ENCODE data around the gene PRKN. TPM values are rescaled to one million over a fixed set of nuclear protein-coding genes. Genes with fewer than 3 reads are reported as not detected.

PRKN gene
- total RNA-seq, 1 experiment from 2014 or later, result 1.2 TPM

GRCh38 chr6:161788531-161788930 is 939.0 kb downstream of the PRKN start:
- Histone ChIP-seq H3K36me3 (ENCODE audit: insufficient read depth, low read length, poor library complexity, severe bottlenecking) (no peaks in the 10 kb centered on the region), H3K27ac (ENCODE audit: low read depth, low read length, poor library complexity, severe bottlenecking) (no peak overlapping the region), H3K9me3 (ENCODE audit: low read depth, low read length, poor library complexity, severe bottlenecking) (no peaks in the 10 kb centered on the region), H3K27me3 (replicated peaks; ENCODE audit: insufficient read depth, low read depth, low read length, poor library complexity) (no peaks in the 10 kb centered on the region), H3K4me1 (ENCODE audit: insufficient read depth, low read length, poor library complexity, severe bottlenecking) (no peaks in the 10 kb centered on the region), H3K4me3 (ENCODE audit: low read depth, low read length, poor library complexity, severe bottlenecking) (no peak overlapping the region)
- ChIA-PET CTCF (interaction anchor here (0.6 kb wide), 1 partner anchor 100 kb away, joined by 3 read pairs; no protein-coding TSS in a partner anchor), POLR2A (ENCODE audit: low non-redundant PET) (no interaction called here)
- BruUV-seq (replicated peaks), result no TSS peak
- no peak for DNase-seq (ENCODE audit: low spot score)
- intact Hi-C loops (cut with micrococcal nuclease; ENCODE audit: unreplicated experiment), result no loop called here
- TF ChIP-seq, protein P1, sequence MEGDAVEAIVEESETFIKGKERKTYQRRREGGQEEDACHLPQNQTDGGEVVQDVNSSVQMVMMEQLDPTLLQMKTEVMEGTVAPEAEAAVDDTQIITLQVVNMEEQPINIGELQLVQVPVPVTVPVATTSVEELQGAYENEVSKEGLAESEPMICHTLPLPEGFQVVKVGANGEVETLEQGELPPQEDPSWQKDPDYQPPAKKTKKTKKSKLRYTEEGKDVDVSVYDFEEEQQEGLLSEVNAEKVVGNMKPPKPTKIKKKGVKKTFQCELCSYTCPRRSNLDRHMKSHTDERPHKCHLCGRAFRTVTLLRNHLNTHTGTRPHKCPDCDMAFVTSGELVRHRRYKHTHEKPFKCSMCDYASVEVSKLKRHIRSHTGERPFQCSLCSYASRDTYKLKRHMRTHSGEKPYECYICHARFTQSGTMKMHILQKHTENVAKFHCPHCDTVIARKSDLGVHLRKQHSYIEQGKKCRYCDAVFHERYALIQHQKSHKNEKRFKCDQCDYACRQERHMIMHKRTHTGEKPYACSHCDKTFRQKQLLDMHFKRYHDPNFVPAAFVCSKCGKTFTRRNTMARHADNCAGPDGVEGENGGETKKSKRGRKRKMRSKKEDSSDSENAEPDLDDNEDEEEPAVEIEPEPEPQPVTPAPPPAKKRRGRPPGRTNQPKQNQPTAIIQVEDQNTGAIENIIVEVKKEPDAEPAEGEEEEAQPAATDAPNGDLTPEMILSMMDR (conservative IDR thresholded peaks at IDR 0.05; ENCODE audit: low read depth, low read length), result no peak
- no peak for TF ChIP-seq EZH2 (IDR thresholded peaks at IDR 0.05; ENCODE audit: borderline replicate concordance, low read depth, low read length, poor library complexity, severe bottlenecking)

DNA sequence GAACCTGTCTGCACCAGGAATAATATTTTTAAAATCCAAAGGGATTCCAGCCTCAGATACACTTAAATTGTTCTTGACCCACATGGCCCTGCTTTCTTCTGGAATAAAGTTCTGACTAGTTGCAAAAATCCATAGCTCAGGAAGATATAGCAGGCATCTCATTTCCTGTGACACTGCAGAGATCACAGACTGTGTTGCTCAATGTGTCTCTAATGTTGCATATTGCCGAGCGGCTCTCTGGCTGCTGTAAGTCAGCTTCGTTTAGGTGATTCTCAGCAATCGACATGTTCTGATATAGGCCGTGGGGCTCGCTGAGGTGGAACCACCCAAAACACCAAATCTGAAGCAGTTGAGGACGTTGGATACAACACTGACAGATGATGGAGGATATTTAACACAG is 955.4 kb downstream of the PRKN start:
- Histone ChIP-seq H3K9me3 (ENCODE audit: low read depth, low read length, poor library complexity, severe bottlenecking) (no peaks in the 10 kb centered on the region), H3K4me3 (ENCODE audit: low read depth, low read length, poor library complexity, severe bottlenecking) (no peak overlapping the region), H3K36me3 (ENCODE audit: insufficient read depth, low read length, poor library complexity, severe bottlenecking) (no peaks in the 10 kb centered on the region), H3K27ac (ENCODE audit: low read depth, low read length, poor library complexity, severe bottlenecking) (no peak overlapping the region), H3K4me1 (ENCODE audit: insufficient read depth, low read length, poor library complexity, severe bottlenecking) (no peaks in the 10 kb centered on the region), H3K27me3 (replicated peaks; ENCODE audit: insufficient read depth, low read depth, low read length, poor library complexity) (no peaks in the 10 kb centered on the region)
- ChIA-PET CTCF (no interaction called here), POLR2A (ENCODE audit: low non-redundant PET) (no interaction called here)
- no peak for TF ChIP-seq EZH2 (IDR thresholded peaks at IDR 0.05; ENCODE audit: borderline replicate concordance, low read depth, low read length, poor library complexity, severe bottlenecking)
- TF ChIP-seq, protein P1 (conservative IDR thresholded peaks at IDR 0.05; ENCODE audit: low read depth, low read length), result no peak
- DNase-seq (ENCODE audit: low spot score), result no peak
- intact Hi-C loops (cut with micrococcal nuclease; ENCODE audit: unreplicated experiment), result no loop called here
- no TSS peak for BruUV-seq (replicated peaks)

- no peaks in the 10 kb centered on the region for H3K27me3 ChIP-seq (replicated peaks; ENCODE audit: insufficient read depth, low read depth, low read length, poor library complexity)
- TF ChIP-seq, protein P1 (conservative IDR thresholded peaks at IDR 0.05; ENCODE audit: low read depth, low read length), result no peak
- TF ChIP-seq EZH2 (IDR thresholded peaks at IDR 0.05; ENCODE audit: borderline replicate concordance, low read depth, low read length, poor library complexity, severe bottlenecking), result no peak
- H3K36me3 ChIP-seq (ENCODE audit: insufficient read depth, low read length, poor library complexity, severe bottlenecking), result no peaks in the 10 kb centered on the region
- DNase-seq (ENCODE audit: low spot score), result no peak
- intact Hi-C loops (cut with micrococcal nuclease; ENCODE audit: unreplicated experiment), result no loop called here
- no peaks in the 10 kb centered on the region for H3K9me3 ChIP-seq (ENCODE audit: low read depth, low read length, poor library complexity, severe bottlenecking)
- H3K4me1 ChIP-seq (ENCODE audit: insufficient read depth, low read length, poor library complexity, severe bottlenecking), result no peaks in the 10 kb centered on the region
- no peak overlapping the region for H3K4me3 ChIP-seq (ENCODE audit: low read depth, low read length, poor library complexity, severe bottlenecking)
- POLR2A ChIA-PET (ENCODE audit: low non-redundant PET), result no interaction called here
- no TSS peak for BruUV-seq (replicated peaks)
- CTCF ChIA-PET, result no interaction called here
- no peak overlapping the region for H3K27ac ChIP-seq (ENCODE audit: low read depth, low read length, poor library complexity, severe bottlenecking)
Observed at GRCh38 chr6:161761966-161762365, 965.6 kb downstream of the PRKN start.

Data from A673 (cell line).